Measurements from ENCODE around the gene CCDC148.

CCDC148 gene

DNA sequence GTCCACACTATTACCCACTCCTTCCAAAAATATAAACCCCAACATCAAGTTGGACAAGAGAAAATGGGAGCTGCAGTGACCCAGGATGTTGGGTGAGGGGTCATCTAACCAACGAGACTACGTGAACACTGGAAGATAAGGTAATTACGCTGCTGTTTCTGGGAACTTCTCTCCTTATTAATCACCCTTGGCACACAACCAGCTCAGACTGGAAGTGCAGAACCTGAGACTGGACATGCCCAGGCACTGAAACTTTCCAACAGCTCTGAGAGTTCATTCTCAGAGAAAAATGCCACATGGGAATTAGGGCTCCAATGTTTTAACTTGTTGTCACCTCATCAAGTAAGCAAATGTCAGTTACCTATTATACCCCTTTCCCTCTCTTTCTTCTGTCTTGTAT, 135.3 kb downstream of the CCDC148 start:
- no peak for TF ChIP-seq POLR2AphosphoS5 (IDR thresholded peaks at IDR 0.05; ENCODE audit: low read depth, low read length)
- no peak for TF ChIP-seq TAF1 (IDR thresholded peaks at IDR 0.05; ENCODE audit: borderline replicate concordance, insufficient read depth, low read length)
- TF ChIP-seq FOXP2 (optimal IDR thresholded peaks at IDR 0.05; ENCODE audit: borderline replicate concordance, extremely low read depth, extremely low read length, insufficient read depth): no peak
- TF ChIP-seq SIN3A (IDR thresholded peaks at IDR 0.05; ENCODE audit: borderline replicate concordance, insufficient read depth, low read length): no peak
- TF ChIP-seq, protein P1, sequence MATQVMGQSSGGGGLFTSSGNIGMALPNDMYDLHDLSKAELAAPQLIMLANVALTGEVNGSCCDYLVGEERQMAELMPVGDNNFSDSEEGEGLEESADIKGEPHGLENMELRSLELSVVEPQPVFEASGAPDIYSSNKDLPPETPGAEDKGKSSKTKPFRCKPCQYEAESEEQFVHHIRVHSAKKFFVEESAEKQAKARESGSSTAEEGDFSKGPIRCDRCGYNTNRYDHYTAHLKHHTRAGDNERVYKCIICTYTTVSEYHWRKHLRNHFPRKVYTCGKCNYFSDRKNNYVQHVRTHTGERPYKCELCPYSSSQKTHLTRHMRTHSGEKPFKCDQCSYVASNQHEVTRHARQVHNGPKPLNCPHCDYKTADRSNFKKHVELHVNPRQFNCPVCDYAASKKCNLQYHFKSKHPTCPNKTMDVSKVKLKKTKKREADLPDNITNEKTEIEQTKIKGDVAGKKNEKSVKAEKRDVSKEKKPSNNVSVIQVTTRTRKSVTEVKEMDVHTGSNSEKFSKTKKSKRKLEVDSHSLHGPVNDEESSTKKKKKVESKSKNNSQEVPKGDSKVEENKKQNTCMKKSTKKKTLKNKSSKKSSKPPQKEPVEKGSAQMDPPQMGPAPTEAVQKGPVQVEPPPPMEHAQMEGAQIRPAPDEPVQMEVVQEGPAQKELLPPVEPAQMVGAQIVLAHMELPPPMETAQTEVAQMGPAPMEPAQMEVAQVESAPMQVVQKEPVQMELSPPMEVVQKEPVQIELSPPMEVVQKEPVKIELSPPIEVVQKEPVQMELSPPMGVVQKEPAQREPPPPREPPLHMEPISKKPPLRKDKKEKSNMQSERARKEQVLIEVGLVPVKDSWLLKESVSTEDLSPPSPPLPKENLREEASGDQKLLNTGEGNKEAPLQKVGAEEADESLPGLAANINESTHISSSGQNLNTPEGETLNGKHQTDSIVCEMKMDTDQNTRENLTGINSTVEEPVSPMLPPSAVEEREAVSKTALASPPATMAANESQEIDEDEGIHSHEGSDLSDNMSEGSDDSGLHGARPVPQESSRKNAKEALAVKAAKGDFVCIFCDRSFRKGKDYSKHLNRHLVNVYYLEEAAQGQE (IDR thresholded peaks at IDR 0.05; ENCODE audit: insufficient read depth in 1 of 2, low read depth in 2 of 2, low read length in 2 of 2): no peak

DNA sequence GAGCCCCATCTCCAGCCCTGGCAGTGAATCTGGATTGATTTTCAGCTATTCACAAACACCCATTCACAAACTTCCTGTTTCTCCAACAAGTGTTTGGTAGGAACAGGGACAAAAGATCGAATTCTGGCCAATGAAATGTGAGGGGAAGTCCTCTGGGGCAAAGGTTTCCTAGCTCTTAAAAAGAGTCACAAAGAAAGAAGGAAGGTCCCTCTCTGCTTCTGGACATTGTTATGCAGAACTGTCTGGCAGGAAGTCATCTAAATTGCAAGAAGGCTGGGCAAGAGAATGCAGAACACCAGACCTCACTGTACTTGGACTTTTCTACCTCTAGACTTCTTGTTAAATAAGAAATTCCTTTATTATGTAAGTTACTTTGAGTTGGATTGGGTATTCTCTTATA, 137.3 kb downstream of the CCDC148 start:
- TF ChIP-seq, protein P1 (IDR thresholded peaks at IDR 0.05; ENCODE audit: insufficient read depth in 1 of 2, low read depth in 2 of 2, low read length in 2 of 2): no peak
- no peak for TF ChIP-seq POLR2AphosphoS5 (IDR thresholded peaks at IDR 0.05; ENCODE audit: low read depth, low read length)
- no peak for TF ChIP-seq FOXP2 (optimal IDR thresholded peaks at IDR 0.05; ENCODE audit: borderline replicate concordance, extremely low read depth, extremely low read length, insufficient read depth)
- no peak for TF ChIP-seq SIN3A (IDR thresholded peaks at IDR 0.05; ENCODE audit: borderline replicate concordance, insufficient read depth, low read length)
- no peak for TF ChIP-seq TAF1 (IDR thresholded peaks at IDR 0.05; ENCODE audit: borderline replicate concordance, insufficient read depth, low read length)

- TF ChIP-seq SIN3A (IDR thresholded peaks at IDR 0.05; ENCODE audit: borderline replicate concordance, insufficient read depth, low read length) (no peak), TAF1 (IDR thresholded peaks at IDR 0.05; ENCODE audit: borderline replicate concordance, insufficient read depth, low read length) (no peak), FOXP2 (optimal IDR thresholded peaks at IDR 0.05; ENCODE audit: borderline replicate concordance, extremely low read depth, extremely low read length, insufficient read depth) (no peak), POLR2AphosphoS5 (IDR thresholded peaks at IDR 0.05; ENCODE audit: low read depth, low read length) (no peak)
- TF ChIP-seq, protein P1 (IDR thresholded peaks at IDR 0.05; ENCODE audit: insufficient read depth in 1 of 2, low read depth in 2 of 2, low read length in 2 of 2): no peak
Measured at GRCh38 chr2:158317642-158318041, 138.9 kb downstream of the CCDC148 start.

DNA sequence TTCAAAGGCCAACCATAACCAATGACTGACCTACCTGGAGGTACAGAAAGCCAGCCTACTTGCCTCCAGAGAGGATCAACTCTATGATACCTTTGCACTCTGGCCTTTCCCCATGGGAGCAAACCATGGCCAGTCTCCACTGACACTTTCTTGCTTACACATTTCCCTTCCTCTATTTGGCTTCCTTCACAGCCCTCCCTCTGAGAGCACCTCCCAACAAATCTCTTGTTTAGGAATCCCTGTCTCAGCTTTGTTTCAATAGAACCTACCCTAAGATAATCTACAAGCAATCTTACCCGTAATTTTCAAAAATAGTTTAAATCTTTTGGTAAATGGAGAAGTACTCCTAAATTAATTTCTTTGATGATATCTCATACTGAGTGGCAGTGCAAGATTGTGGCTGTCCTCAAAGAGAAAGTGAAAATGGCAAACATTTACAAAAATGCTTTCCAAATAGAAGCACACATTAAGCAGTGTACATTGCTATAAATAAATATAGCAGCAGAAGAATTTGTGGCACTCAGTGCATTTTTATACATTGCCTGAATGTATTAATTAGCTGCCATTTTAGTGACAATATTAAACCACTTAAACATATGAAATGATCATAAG, 140.6 kb downstream of the CCDC148 start:
- TF ChIP-seq POLR2AphosphoS5 (IDR thresholded peaks at IDR 0.05; ENCODE audit: low read depth, low read length): no peak
- TF ChIP-seq, protein P1 (IDR thresholded peaks at IDR 0.05; ENCODE audit: insufficient read depth in 1 of 2, low read depth in 2 of 2, low read length in 2 of 2): no peak
- no peak for TF ChIP-seq FOXP2 (optimal IDR thresholded peaks at IDR 0.05; ENCODE audit: borderline replicate concordance, extremely low read depth, extremely low read length, insufficient read depth)
- no peak for TF ChIP-seq SIN3A (IDR thresholded peaks at IDR 0.05; ENCODE audit: borderline replicate concordance, insufficient read depth, low read length)
- no peak for TF ChIP-seq TAF1 (IDR thresholded peaks at IDR 0.05; ENCODE audit: borderline replicate concordance, insufficient read depth, low read length)
